ENCODE data around the gene DDX17. TPM values are rescaled to one million over a fixed set of nuclear protein-coding genes. Genes with fewer than 3 reads are reported as not detected.

The DDX17 gene
- total RNA-seq, 1 donor from 2014 or later, result 530 TPM

- H3K36me3 Mint-ChIP-seq (ENCODE audit: unreplicated experiment), result no peaks in the 10 kb centered on the region
- peak overlapping the region; percentile 67 for H3K27ac Mint-ChIP-seq (ENCODE audit: unreplicated experiment)
- H3K4me3 Mint-ChIP-seq (ENCODE audit: unreplicated experiment), result peak overlapping the region; percentile 91
- no peak for DNase-seq
- H3K9me3 Mint-ChIP-seq (ENCODE audit: unreplicated experiment), result peaks cover 15% of the 10 kb centered on the region
- TF ChIP-seq, protein P1, sequence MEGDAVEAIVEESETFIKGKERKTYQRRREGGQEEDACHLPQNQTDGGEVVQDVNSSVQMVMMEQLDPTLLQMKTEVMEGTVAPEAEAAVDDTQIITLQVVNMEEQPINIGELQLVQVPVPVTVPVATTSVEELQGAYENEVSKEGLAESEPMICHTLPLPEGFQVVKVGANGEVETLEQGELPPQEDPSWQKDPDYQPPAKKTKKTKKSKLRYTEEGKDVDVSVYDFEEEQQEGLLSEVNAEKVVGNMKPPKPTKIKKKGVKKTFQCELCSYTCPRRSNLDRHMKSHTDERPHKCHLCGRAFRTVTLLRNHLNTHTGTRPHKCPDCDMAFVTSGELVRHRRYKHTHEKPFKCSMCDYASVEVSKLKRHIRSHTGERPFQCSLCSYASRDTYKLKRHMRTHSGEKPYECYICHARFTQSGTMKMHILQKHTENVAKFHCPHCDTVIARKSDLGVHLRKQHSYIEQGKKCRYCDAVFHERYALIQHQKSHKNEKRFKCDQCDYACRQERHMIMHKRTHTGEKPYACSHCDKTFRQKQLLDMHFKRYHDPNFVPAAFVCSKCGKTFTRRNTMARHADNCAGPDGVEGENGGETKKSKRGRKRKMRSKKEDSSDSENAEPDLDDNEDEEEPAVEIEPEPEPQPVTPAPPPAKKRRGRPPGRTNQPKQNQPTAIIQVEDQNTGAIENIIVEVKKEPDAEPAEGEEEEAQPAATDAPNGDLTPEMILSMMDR (IDR thresholded peaks at IDR 0.05; ENCODE audit: partially characterized antibody, unreplicated experiment), result no peak
- peaks cover 8% of the 10 kb centered on the region for H3K27me3 Mint-ChIP-seq (ENCODE audit: unreplicated experiment)
- peaks cover 16% of the 10 kb centered on the region for H3K4me1 Mint-ChIP-seq (ENCODE audit: low read depth, unreplicated experiment)
Measured at GRCh38 chr22:38503021-38503420, 3.1 kb downstream of the DDX17 start.

DNA sequence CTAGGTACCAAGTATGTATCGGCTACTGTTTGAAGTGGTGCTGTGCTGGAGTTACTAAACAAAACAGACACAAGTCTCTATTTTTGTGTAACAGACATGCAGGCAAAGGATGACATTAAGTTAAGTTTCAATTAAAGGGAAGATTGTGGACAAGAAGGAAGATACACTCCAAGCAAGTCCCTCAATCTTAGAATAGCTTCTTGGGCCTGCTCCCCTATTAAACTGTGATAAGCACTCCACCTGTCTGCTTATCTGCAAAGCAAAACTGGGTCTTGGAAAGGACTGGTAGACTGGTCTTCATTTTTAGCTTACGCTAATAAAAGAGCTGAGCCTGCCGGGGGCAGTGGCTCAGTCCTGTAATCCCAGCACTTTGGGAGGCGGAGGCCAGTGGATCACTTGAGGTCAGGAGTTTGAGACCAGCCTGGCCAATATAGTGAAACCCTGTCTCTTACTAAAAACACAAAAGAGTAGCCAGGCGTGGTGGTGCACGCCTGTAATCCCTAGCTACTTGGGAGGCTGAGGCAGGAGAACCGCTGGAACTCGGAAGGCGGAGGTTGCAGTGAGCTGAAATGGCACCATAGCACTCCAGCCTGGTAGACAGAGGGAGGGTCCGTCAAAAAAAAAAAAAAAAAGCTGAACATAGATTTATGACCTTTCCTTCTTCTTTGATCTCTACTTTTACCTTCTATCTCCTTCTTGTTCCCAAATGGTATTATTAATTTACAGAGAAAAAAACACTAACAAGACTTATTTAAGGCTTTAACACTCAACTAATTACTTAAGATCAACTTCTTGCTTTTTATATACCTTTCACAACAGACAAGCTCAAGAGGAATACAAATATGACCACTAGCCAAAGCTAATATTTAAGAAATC, 4.1 kb downstream of the DDX17 start:
- TF ChIP-seq, protein P1 (IDR thresholded peaks at IDR 0.05; ENCODE audit: partially characterized antibody, unreplicated experiment), result no peak
- H3K36me3 Mint-ChIP-seq (ENCODE audit: unreplicated experiment), result no peaks in the 10 kb centered on the region

DNA sequence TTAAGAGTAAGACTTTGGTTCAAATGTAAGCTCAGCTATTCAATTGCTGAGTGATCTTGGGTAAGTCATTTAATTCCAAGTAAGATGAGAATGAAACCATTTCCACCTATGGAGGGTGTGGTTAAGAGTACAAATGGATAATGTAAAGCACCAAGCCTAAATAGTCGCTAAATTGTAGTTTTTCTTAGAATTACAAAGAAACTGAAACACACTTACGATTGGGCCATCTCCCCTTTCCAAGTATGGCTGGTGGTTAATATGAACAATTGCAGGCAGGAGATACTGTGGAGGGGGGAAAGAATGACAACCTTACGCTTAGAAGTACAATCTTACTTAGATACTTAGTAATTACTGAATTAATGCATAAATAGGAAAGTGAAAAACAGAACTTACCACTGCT, 8.2 kb downstream of the DDX17 start:
- peaks cover 1% of the 10 kb centered on the region for H3K9me3 Mint-ChIP-seq (ENCODE audit: unreplicated experiment)
- H3K27me3 Mint-ChIP-seq (ENCODE audit: unreplicated experiment), result peaks cover 1% of the 10 kb centered on the region
- peaks cover 6% of the 10 kb centered on the region for H3K4me1 Mint-ChIP-seq (ENCODE audit: low read depth, unreplicated experiment)
- H3K27ac Mint-ChIP-seq (ENCODE audit: unreplicated experiment), result no peak overlapping the region
- H3K4me3 Mint-ChIP-seq (ENCODE audit: unreplicated experiment), result no peak overlapping the region
- H3K36me3 Mint-ChIP-seq (ENCODE audit: unreplicated experiment), result no peaks in the 10 kb centered on the region
- DNase-seq, result no peak
- TF ChIP-seq, protein P1 (IDR thresholded peaks at IDR 0.05; ENCODE audit: partially characterized antibody, unreplicated experiment), result no peak

More for the DNA sequence above, 4.1 kb downstream of the DDX17 start:
- H3K4me1 Mint-ChIP-seq (ENCODE audit: low read depth, unreplicated experiment), result peaks cover 16% of the 10 kb centered on the region
- peak overlapping the region; percentile 91 for H3K4me3 Mint-ChIP-seq (ENCODE audit: unreplicated experiment)
- DNase-seq, result no peak
- H3K27ac Mint-ChIP-seq (ENCODE audit: unreplicated experiment), result no peak overlapping the region
- peaks cover 6% of the 10 kb centered on the region for H3K27me3 Mint-ChIP-seq (ENCODE audit: unreplicated experiment)
- peaks cover 13% of the 10 kb centered on the region for H3K9me3 Mint-ChIP-seq (ENCODE audit: unreplicated experiment)

DNA sequence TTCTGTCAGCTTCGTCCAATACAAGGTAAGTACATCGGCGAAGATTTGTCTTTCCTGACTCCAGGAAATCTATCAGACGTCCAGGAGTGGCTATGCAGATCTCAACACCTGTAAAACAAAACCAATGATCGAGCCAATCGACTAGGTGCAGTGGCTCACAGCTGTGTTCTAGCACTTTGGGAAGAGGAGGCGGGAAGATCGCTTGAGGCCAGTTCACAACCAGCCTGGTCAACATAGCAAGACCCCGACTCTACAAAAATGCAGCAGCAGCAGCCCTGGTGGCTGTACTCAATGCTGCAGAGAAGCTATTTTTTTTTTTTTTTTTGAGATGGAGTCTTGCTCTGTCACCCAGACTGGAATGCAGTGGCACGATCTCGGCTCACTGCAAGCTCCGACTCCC, 11.2 kb downstream of the DDX17 start:
- no peaks in the 10 kb centered on the region for H3K36me3 Mint-ChIP-seq (ENCODE audit: unreplicated experiment)
- no peak for DNase-seq
- no peaks in the 10 kb centered on the region for H3K9me3 Mint-ChIP-seq (ENCODE audit: unreplicated experiment)
- H3K4me1 Mint-ChIP-seq (ENCODE audit: low read depth, unreplicated experiment), result no peaks in the 10 kb centered on the region
- no peaks in the 10 kb centered on the region for H3K27me3 Mint-ChIP-seq (ENCODE audit: unreplicated experiment)
- no peak overlapping the region for H3K4me3 Mint-ChIP-seq (ENCODE audit: unreplicated experiment)
- H3K27ac Mint-ChIP-seq (ENCODE audit: unreplicated experiment), result no peak overlapping the region
- TF ChIP-seq, protein P1 (IDR thresholded peaks at IDR 0.05; ENCODE audit: partially characterized antibody, unreplicated experiment), result no peak

DNA sequence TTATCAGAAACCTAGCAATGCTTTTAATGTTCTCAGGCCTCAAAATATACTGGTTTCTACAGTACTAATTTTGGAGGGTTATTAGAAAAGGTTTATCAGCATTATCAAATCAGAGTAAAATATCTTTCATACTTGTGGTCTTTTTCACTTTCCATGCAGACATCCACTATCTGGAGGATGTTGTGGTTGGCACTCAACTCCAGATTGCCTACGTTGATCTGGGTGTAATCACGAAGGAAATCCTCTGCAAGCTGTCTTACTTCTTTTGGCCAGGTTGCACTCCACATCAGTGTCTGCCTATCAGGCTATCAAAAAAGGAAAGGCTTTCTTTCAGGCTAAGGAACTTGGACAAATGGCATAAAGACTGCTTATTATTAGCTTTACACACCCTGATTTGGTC, 11.6 kb downstream of the DDX17 start:
- H3K4me1 Mint-ChIP-seq (ENCODE audit: low read depth, unreplicated experiment), result no peaks in the 10 kb centered on the region
- H3K27ac Mint-ChIP-seq (ENCODE audit: unreplicated experiment), result no peak overlapping the region
- TF ChIP-seq, protein P1 (IDR thresholded peaks at IDR 0.05; ENCODE audit: partially characterized antibody, unreplicated experiment), result no peak
- H3K9me3 Mint-ChIP-seq (ENCODE audit: unreplicated experiment), result no peaks in the 10 kb centered on the region
- no peaks in the 10 kb centered on the region for H3K27me3 Mint-ChIP-seq (ENCODE audit: unreplicated experiment)
- DNase-seq, result no peak
- H3K4me3 Mint-ChIP-seq (ENCODE audit: unreplicated experiment), result no peak overlapping the region
- no peaks in the 10 kb centered on the region for H3K36me3 Mint-ChIP-seq (ENCODE audit: unreplicated experiment)

All from glutamatergic neuron (in vitro differentiated cells).